ENCODE measurements around the gene CNNM4. TPM values are rescaled to one million over a fixed set of nuclear protein-coding genes. Genes with fewer than 3 reads are reported as not detected.

CNNM4 gene
- total and polyA plus RNA-seq, 4 donors = 0.82 to 2.3 (median 2.1) TPM

DNA sequence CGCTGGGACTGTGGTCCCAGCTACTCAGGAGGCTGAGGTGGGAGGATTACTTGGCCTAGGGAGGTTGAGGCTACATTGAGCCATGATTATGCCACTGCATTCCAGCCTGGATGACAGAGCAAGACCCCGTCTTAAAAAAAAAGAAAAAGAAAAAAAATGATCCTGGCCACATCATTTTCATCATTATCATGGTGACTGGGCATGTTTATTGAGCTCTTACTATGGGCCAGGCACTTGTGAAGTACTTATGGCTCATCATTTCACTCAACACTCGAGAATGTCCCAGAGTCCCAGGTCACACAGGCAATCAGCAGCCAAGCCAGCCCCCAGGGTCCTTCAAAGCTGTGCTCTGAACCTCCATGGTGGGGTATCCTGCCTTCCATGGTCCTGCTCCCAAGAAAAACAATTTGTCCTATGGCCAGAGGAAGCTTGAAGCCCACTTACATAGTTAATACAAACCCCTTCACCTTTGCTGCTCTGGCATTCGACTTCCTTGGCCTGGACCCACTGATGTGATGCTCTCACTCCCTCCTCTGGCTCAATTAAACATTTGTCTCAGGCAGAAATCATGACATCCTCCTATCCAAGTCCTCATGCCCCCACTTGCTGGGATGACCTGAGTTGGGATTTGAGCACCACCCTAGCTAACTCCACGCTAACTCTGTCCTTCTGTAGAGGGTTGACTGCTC lies 3.8 kb upstream of the CNNM4 start:
- no peak for DNase-seq (ENCODE audit: low spot score)

More for the DNA sequence above, 3.8 kb upstream of the CNNM4 start:
- WGBS = 92% methylated on average over 5 of the region's 5 CpGs
- H3K9me3 ChIP-seq (ENCODE audit: control insufficient read depth in 4 of 4, low read length in 3 of 4) = no peaks in the 10 kb centered on the region
- H3K36me3 ChIP-seq (ENCODE audit: control insufficient read depth in 4 of 4, insufficient read depth in 3 of 4, low read depth in 1 of 4, low read length in 3 of 4) = no peaks in the 10 kb centered on the region
- no peak for TF ChIP-seq TAF1 (conservative IDR thresholded peaks at IDR 0.05)
- TF ChIP-seq, protein P1, sequence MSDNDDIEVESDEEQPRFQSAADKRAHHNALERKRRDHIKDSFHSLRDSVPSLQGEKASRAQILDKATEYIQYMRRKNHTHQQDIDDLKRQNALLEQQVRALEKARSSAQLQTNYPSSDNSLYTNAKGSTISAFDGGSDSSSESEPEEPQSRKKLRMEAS (IDR thresholded peaks at IDR 0.05) = no peak
- no peak for TF ChIP-seq HNF4A (conservative IDR thresholded peaks at IDR 0.05)
- TF ChIP-seq, protein P2, sequence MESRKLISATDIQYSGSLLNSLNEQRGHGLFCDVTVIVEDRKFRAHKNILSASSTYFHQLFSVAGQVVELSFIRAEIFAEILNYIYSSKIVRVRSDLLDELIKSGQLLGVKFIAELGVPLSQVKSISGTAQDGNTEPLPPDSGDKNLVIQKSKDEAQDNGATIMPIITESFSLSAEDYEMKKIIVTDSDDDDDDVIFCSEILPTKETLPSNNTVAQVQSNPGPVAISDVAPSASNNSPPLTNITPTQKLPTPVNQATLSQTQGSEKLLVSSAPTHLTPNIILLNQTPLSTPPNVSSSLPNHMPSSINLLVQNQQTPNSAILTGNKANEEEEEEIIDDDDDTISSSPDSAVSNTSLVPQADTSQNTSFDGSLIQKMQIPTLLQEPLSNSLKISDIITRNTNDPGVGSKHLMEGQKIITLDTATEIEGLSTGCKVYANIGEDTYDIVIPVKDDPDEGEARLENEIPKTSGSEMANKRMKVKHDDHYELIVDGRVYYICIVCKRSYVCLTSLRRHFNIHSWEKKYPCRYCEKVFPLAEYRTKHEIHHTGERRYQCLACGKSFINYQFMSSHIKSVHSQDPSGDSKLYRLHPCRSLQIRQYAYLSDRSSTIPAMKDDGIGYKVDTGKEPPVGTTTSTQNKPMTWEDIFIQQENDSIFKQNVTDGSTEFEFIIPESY (IDR thresholded peaks at IDR 0.05) = no peak
- no peak for TF ChIP-seq YY1 (IDR thresholded peaks at IDR 0.05)
- no peak for TF ChIP-seq FOXA1 (IDR thresholded peaks at IDR 0.05)
- TF ChIP-seq, protein P3, sequence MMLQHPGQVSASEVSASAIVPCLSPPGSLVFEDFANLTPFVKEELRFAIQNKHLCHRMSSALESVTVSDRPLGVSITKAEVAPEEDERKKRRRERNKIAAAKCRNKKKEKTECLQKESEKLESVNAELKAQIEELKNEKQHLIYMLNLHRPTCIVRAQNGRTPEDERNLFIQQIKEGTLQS (IDR thresholded peaks at IDR 0.05) = no peak
- no peak for TF ChIP-seq NR2F2 (IDR thresholded peaks at IDR 0.05)
- no peak for TF ChIP-seq HNF4G (IDR thresholded peaks at IDR 0.05)
- no peak for TF ChIP-seq SP1 (IDR thresholded peaks at IDR 0.05)
- TF ChIP-seq, protein P4, sequence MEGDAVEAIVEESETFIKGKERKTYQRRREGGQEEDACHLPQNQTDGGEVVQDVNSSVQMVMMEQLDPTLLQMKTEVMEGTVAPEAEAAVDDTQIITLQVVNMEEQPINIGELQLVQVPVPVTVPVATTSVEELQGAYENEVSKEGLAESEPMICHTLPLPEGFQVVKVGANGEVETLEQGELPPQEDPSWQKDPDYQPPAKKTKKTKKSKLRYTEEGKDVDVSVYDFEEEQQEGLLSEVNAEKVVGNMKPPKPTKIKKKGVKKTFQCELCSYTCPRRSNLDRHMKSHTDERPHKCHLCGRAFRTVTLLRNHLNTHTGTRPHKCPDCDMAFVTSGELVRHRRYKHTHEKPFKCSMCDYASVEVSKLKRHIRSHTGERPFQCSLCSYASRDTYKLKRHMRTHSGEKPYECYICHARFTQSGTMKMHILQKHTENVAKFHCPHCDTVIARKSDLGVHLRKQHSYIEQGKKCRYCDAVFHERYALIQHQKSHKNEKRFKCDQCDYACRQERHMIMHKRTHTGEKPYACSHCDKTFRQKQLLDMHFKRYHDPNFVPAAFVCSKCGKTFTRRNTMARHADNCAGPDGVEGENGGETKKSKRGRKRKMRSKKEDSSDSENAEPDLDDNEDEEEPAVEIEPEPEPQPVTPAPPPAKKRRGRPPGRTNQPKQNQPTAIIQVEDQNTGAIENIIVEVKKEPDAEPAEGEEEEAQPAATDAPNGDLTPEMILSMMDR (IDR thresholded peaks at IDR 0.05; ENCODE audit: low read depth, low read length, missing input control) = no peak
- TF ChIP-seq GABPA (IDR thresholded peaks at IDR 0.05 in 1 of 2, conservative IDR thresholded peaks at IDR 0.05 in 1 of 2) = no peak
- TF ChIP-seq JUND (IDR thresholded peaks at IDR 0.05) = no peak
- no peak for TF ChIP-seq REST (IDR thresholded peaks at IDR 0.05)
- no peak for TF ChIP-seq RAD21 (IDR thresholded peaks at IDR 0.05)
- TF ChIP-seq RXRA (IDR thresholded peaks at IDR 0.05) = no peak
- no peak for TF ChIP-seq EGR1 (IDR thresholded peaks at IDR 0.05; ENCODE audit: low read depth in 2 of 2)
- TF ChIP-seq FOXA2 (IDR thresholded peaks at IDR 0.05) = no peak
- no peak overlapping the region for H3K4me3 ChIP-seq (ENCODE audit: low read depth in 1 of 3, low read length in 3 of 3)
- H3K27me3 ChIP-seq (ENCODE audit: control insufficient read depth in 4 of 4, insufficient read depth in 4 of 4, low read length in 3 of 4) = no peaks in the 10 kb centered on the region
- no peak overlapping the region for H3K27ac ChIP-seq (ENCODE audit: low read depth in 1 of 2, low read length in 2 of 2)
- peaks cover 7 to 21% (median 14%) of the 10 kb centered on the region in 4 donors for H3K4me1 ChIP-seq (ENCODE audit: control insufficient read depth in 4 of 4, insufficient read depth in 4 of 4, low read length in 3 of 4)
- H3K9ac ChIP-seq (ENCODE audit: low read depth in 1 of 2, low read length in 2 of 2) = no peak overlapping the region
